Liver (tissue), 9 donors: Measurements from ENCODE around the gene TEDC1. TPM values are rescaled to one million over a fixed set of nuclear protein-coding genes. Genes with fewer than 3 reads are reported as not detected.

ENCODE experiments used
- DNase-seq: peaks from one replicate; pipeline ENCODE4 v3.0.0-alpha.2; 2017; ENCODE audit warnings: low spot score
- H3K27ac ChIP-seq, 2 donors: one replicate each; pipeline ENCODE4 v1.7.0; 2013; ENCODE audit warnings: inconsistent platforms in 2 of 2, low read length in 2 of 2, control low read depth in 1 of 2, low read depth in 1 of 2, mild to moderate bottlenecking in 1 of 2
- H3K27me3 ChIP-seq, 4 donors: one replicate each; pipeline versions ENCODE4 v1.6.1 to v1.7.0; 2013; ENCODE audit warnings: low read length in 3 of 4, inconsistent platforms in 1 of 4, mild to moderate bottlenecking in 1 of 4, moderate library complexity in 1 of 4; ENCODE audit not compliant: control insufficient read depth in 4 of 4, insufficient read depth in 4 of 4
- H3K36me3 ChIP-seq, 4 donors: one replicate each; pipeline versions ENCODE4 v1.6.1 to v1.7.0; 2013; ENCODE audit warnings: low read length in 3 of 4, mild to moderate bottlenecking in 3 of 4, low read depth in 1 of 4, moderate library complexity in 1 of 4; ENCODE audit not compliant: control insufficient read depth in 4 of 4, insufficient read depth in 3 of 4
- H3K4me1 ChIP-seq, 4 donors: one replicate each; pipeline versions ENCODE4 v1.6.1 to v1.7.0; 2013; ENCODE audit warnings: low read length in 3 of 4, mild to moderate bottlenecking in 3 of 4, moderate library complexity in 1 of 4; ENCODE audit not compliant: control insufficient read depth in 4 of 4, insufficient read depth in 4 of 4
- H3K4me3 ChIP-seq, 3 donors: one replicate each; pipeline versions ENCODE4 v1.6.1 to v1.7.0; 2013; ENCODE audit warnings: low read length in 3 of 3, control low read depth in 1 of 3, low read depth in 1 of 3, mild to moderate bottlenecking in 1 of 3
- H3K9ac ChIP-seq, 2 donors: one replicate each; pipeline ENCODE4 v1.7.0; 2013; ENCODE audit warnings: low read length in 2 of 2, mild to moderate bottlenecking in 2 of 2, moderate library complexity in 2 of 2, control low read depth in 1 of 2, low read depth in 1 of 2
- H3K9me3 ChIP-seq, 4 donors: one replicate each; pipeline versions ENCODE4 v1.6.1 to v1.7.0; 2013; ENCODE audit warnings: low read length in 3 of 4; ENCODE audit not compliant: control insufficient read depth in 4 of 4
- CTCF ChIP-seq: fragments of 150-350 bp; IDR thresholded peaks from 2 replicates; pipeline ENCODE4 v1.5.1; 2017; ENCODE audit warnings: improper control_type of control experiment, low read depth, low read length; ENCODE audit not compliant: missing input control
- EGR1 ChIP-seq, 2 donors: IDR thresholded peaks; 2 replicates each; pipeline ENCODE4 v1.6.1; 2016 to 2018; ENCODE audit warnings: antibody characterized with exemption in 2 of 2, low read depth in 2 of 2
- FOXA1 ChIP-seq: IDR thresholded peaks from 2 replicates; pipeline ENCODE4 v1.6.1; 2016; ENCODE audit warnings: antibody characterized with exemption
- FOXA2 ChIP-seq: IDR thresholded peaks from 2 replicates; pipeline ENCODE4 v1.6.1; 2016; ENCODE audit warnings: antibody characterized with exemption
- HNF4A ChIP-seq, 2 donors: conservative IDR thresholded peaks; 2 replicates each; pipeline ENCODE4 v1.6.1; 2016; ENCODE audit warnings: antibody characterized with exemption in 2 of 2, mild to moderate bottlenecking in 2 of 2
- HNF4G ChIP-seq: IDR thresholded peaks from 2 replicates; pipeline ENCODE4 v1.6.1; 2016; ENCODE audit warnings: antibody characterized with exemption
- JUND ChIP-seq, 2 donors: IDR thresholded peaks; 2 replicates each; pipeline ENCODE4 v1.6.1; 2016; ENCODE audit warnings: antibody characterized with exemption in 2 of 2
- NR2F2 ChIP-seq: IDR thresholded peaks from 2 replicates; pipeline ENCODE4 v1.6.1; 2016; ENCODE audit warnings: antibody characterized with exemption
- RAD21 ChIP-seq, 2 donors: IDR thresholded peaks; 2 replicates each; pipeline ENCODE4 v1.6.1; 2016; ENCODE audit warnings: antibody characterized with exemption in 2 of 2, mild to moderate bottlenecking in 2 of 2
- RXRA ChIP-seq, 2 donors: IDR thresholded peaks; 2 replicates each; pipeline ENCODE4 v1.6.1; 2017 to 2018; ENCODE audit warnings: antibody characterized with exemption in 2 of 2, mild to moderate bottlenecking in 1 of 2
- SP1 ChIP-seq: IDR thresholded peaks from 2 replicates; pipeline ENCODE4 v1.6.1; 2018; ENCODE audit warnings: antibody characterized with exemption, mild to moderate bottlenecking
- YY1 ChIP-seq: IDR thresholded peaks from 2 replicates; pipeline ENCODE4 v1.6.1; 2016; ENCODE audit warnings: antibody characterized with exemption, mild to moderate bottlenecking
- ZBTB33 ChIP-seq: IDR thresholded peaks from 2 replicates; pipeline ENCODE4 v1.6.1; 2016; ENCODE audit warnings: antibody characterized with exemption
- WGBS: extraction: QIAGEN DNeasy Blood & Tissue Kit; methylation state at CpG from one replicate; pipeline ENCODE4 v1.1.7; 2013; 5-methylcytosine and 5-hydroxymethylcytosine counted together
- polyA plus RNA-seq, 2 donors: library from polyadenylated mRNA; stranded (reverse) in 1 of 2; unstranded in 1 of 2; fragments of 200-250 nt in 1 of 2; fragments of >200 nt in 1 of 2; fragmentation: Nextera tagmentation in 1 of 2; extraction: Ambion mirVana in 1 of 2; gene quantifications; one replicate each; pipeline versions ENCODE4 v1.2.1 to v1.2.3, GENCODE V29; 2013 to 2015
- total RNA-seq, 2 donors: library from RNA; depleted of rRNA; stranded (reverse); fragments of >200 nt; gene quantifications; one replicate each; pipeline ENCODE4 v1.2.3, GENCODE V29; 2014
- TF ChIP-seq, protein P1 (sequence below): IDR thresholded peaks from 2 replicates; pipeline ENCODE4 v1.6.1; 2016; ENCODE audit warnings: antibody characterized with exemption
- TF ChIP-seq, protein P2 (sequence below): IDR thresholded peaks from 2 replicates; pipeline ENCODE4 v1.6.1; 2016; ENCODE audit warnings: antibody characterized with exemption
- donor health status: healthy.
- donor health status: healthy.
- donor health status: healthy.
- donor health status: healthy.
- donor health status: healthy.

The TEDC1 gene
- total and polyA plus RNA-seq, 4 donors, result 0.97 to 7.5 (median 3.2) TPM

DNA sequence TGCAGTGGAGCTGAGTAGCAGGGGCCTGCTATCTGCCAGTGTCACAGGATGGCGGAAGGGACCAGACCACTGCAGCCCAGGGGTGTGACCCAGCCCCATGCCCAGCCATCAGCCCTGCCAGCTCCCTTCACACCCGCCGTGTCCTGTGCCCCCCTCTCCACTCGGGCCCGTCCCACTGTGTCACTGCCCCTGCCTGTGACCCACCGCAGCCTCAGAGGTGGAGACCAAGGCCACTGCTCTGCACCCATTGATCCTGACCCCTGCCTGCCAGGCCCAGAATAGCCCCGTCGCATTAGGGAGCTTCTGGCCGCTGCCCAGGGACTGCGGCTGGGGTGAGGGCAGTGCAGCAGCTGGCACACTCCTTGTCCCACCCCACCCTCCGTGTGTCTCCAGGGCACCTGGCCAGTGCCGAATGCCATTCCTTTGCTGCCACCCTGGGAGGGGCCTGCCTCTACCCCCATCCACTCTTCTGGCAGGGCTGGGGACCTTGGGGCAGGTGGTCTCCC lies 18.5 kb upstream of the TEDC1 start:
- TF ChIP-seq YY1 (no peak), ZBTB33 (no peak), HNF4G (no peak), CTCF (no peak), FOXA1 (no peak), NR2F2 (no peak), RXRA (IDR thresholded peaks at IDR 0.05) (no peak), SP1 (no peak), HNF4A (conservative IDR thresholded peaks at IDR 0.05) (no peak), RAD21 (IDR thresholded peaks at IDR 0.05) (no peak)
- TF ChIP-seq, protein P1, sequence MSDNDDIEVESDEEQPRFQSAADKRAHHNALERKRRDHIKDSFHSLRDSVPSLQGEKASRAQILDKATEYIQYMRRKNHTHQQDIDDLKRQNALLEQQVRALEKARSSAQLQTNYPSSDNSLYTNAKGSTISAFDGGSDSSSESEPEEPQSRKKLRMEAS, result no peak
- no peak overlapping the region for H3K9ac ChIP-seq
- H3K27ac ChIP-seq, result peak overlapping the region in 1 of 2 donors; percentile 62
- H3K27me3 ChIP-seq, result no peaks in the 10 kb centered on the region
- no peak overlapping the region for H3K4me3 ChIP-seq
- H3K36me3 ChIP-seq, result peaks cover 0 to 11% (median 0%) of the 10 kb centered on the region in 4 donors
- WGBS, result 39% methylated on average over 12 of the region's 12 CpGs
- peaks cover 36 to 70% (median 55%) of the 10 kb centered on the region in 4 donors for H3K4me1 ChIP-seq
- DNase-seq, result no peak
- H3K9me3 ChIP-seq, result no peaks in the 10 kb centered on the region

DNA sequence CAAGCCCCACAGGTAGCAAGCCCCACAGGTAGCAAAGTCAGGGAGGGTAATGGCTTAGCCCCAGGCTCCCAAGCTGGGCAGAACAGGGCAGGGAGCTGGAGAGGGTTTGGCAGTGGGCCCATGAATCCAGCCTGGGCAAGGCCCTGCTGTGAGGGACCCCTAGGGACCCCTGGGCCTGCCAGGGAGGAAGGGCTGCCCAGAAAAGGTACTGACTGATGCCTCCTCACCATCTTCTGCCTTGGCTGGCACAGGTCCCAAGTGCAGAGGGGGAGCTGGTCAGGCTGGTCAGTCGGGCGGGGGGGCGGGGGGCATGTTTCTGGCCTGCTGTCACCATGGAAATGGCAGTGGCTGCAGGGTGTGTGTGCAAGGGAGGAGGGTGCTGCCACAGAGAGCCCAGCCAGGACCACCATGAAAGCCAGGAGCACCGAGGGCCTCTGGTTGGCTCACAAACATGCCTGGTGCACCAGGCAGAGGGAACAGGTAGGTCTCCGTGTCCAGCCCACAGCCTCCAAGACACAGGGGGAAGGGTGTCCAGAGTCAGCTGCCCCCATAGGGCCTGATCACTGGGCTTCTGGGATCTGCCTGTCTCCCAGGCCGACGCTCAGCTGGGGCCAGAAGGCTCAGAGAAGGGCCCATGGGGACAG lies 17.9 kb upstream of the TEDC1 start:
- 51% methylated on average over 7 of the region's 7 CpGs for WGBS
- TF ChIP-seq HNF4A (conservative IDR thresholded peaks at IDR 0.05), result no peak
- TF ChIP-seq FOXA1, result no peak
- no peak for TF ChIP-seq CTCF
- TF ChIP-seq YY1, result no peak
- TF ChIP-seq FOXA2, result no peak
- no peak for TF ChIP-seq JUND (IDR thresholded peaks at IDR 0.05)
- TF ChIP-seq, protein P1, result no peak
- no peak for TF ChIP-seq ZBTB33
- no peak for TF ChIP-seq RXRA (IDR thresholded peaks at IDR 0.05)
- TF ChIP-seq EGR1 (IDR thresholded peaks at IDR 0.05; ENCODE audit: low read depth in 2 of 2), result no peak
- no peak for TF ChIP-seq HNF4G
- TF ChIP-seq SP1, result no peak
- TF ChIP-seq NR2F2, result no peak
- TF ChIP-seq, protein P2, sequence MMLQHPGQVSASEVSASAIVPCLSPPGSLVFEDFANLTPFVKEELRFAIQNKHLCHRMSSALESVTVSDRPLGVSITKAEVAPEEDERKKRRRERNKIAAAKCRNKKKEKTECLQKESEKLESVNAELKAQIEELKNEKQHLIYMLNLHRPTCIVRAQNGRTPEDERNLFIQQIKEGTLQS, result no peak
- H3K4me1 ChIP-seq, result peaks cover 36 to 64% (median 50%) of the 10 kb centered on the region in 4 donors
- peak overlapping the region in 1 of 2 donors; percentile 79 for H3K27ac ChIP-seq
- DNase-seq, result no peak
- H3K36me3 ChIP-seq, result peaks cover 0 to 11% (median 0%) of the 10 kb centered on the region in 4 donors
- H3K9ac ChIP-seq, result no peak overlapping the region
- H3K4me3 ChIP-seq, result no peak overlapping the region
- H3K27me3 ChIP-seq, result no peaks in the 10 kb centered on the region
- no peaks in the 10 kb centered on the region for H3K9me3 ChIP-seq
